GM12865 (cell line): ENCODE measurements around the gene CACNA1G.

Experiments used
- DNase-seq: peaks from one replicate; pipeline ENCODE4 v3.0.0; 2010; ENCODE audit warnings: low read depth
- H3K4me3 ChIP-seq: 2 replicates; pipeline ENCODE4 v1.5.1; 2011; ENCODE audit warnings: mild to moderate bottlenecking, low read depth, low read length, control low read depth
- TF ChIP-seq, protein P1 (sequence below): IDR thresholded peaks from 2 replicates; pipeline ENCODE4 v1.5.1; 2011; ENCODE audit warnings: low read length, control low read depth, low read depth, inconsistent platforms; ENCODE audit not compliant: insufficient read depth; ENCODE audit errors: missing control alignments

The CACNA1G gene

DNA sequence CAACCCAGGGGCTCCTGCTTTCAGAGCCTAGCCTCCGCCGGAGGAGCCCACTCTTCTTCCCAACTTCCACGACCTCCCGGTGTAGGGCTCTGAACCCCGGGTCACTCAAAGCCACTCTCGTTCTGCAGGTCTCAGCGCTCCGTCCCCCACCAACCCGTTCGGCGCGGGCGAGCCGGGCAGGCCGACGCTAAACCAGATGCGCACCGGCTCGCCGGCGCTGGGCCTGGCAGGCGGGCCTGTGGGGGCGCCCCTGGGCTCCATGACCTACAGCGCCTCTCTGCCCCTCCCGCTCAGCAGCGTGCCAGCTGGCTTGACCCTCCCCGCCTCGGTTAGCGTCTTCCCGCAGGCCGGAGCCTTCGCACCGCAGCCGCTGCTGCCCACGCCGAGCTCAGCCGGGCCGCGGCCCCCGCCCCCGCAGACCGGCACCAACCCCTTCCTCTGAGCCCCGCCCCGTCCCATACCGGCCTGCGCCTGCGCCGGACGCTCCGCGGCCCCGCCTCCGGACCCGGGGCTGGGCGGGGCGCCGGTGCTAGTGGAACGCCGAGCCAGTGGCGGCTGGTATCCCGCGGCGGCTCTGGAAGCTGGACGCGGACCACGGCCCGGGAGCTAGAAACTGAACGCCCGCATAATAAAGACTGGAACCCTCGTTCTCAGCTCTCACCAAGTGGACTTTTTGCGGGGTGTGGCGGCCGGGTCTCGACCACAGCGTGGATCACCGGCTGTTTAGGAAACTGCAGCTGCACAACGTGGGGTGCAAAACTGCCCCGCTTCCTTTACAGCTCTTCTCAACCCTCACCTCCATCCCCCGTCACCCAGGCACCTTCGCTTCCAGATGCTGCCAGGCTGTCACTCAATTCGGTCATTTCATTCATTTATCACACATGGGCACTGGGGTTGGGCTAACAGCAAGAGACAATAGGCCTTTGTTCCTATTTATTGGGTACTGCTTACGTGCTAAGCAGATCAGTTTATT lies 18.5 kb upstream of the CACNA1G start:
- peak overlapping the region; percentile 62 for H3K4me3 ChIP-seq
- TF ChIP-seq, protein P1, sequence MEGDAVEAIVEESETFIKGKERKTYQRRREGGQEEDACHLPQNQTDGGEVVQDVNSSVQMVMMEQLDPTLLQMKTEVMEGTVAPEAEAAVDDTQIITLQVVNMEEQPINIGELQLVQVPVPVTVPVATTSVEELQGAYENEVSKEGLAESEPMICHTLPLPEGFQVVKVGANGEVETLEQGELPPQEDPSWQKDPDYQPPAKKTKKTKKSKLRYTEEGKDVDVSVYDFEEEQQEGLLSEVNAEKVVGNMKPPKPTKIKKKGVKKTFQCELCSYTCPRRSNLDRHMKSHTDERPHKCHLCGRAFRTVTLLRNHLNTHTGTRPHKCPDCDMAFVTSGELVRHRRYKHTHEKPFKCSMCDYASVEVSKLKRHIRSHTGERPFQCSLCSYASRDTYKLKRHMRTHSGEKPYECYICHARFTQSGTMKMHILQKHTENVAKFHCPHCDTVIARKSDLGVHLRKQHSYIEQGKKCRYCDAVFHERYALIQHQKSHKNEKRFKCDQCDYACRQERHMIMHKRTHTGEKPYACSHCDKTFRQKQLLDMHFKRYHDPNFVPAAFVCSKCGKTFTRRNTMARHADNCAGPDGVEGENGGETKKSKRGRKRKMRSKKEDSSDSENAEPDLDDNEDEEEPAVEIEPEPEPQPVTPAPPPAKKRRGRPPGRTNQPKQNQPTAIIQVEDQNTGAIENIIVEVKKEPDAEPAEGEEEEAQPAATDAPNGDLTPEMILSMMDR: peak; percentile 45
- DNase-seq: peak; percentile 78

DNA sequence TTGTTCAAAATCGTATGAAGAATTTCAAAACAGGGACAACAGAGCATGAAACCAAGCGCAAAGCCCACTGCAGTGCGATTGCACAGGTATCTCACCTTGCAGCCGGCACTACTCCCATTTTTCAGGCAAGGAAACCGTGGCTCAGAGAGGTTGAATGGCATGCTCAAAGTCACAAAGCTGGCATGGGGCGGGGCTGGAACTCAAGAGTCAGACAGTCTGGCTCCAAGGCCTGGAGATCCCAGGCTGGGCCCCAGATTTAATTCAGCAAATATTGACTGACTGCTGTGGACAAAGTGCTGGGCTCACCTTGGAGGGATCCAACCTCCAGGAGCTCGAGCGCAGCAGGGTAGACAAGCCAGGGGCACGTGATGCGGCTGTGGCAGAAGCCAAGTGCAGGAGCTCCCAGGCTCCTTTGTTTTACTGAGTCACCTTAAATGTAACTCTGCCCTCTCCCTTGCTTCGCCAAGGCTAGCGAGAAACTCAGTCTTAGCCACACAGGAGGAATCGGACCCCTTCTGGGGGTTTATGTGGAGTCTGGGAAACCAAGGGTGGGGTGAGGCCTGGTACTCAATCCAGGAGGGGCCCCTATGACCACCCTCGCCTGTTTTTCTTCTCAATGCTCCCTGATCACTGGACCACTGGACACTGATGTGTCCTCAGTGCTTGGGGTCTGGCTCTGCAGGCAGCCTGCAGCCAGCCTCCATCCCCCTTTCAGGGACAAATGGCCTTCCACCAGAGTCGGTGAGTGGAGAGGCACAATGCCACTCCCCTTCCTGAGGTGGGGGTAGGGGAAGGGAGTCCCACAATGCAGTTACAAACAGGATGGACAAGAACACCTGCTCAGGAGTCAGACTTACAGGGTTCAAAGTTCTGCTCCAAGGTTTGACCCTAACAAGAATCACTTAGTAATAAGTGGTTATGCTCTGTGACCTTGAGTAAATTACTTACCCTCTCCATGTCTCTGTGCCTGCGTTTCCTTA lies 17.4 kb upstream of the CACNA1G start:
- no peak overlapping the region for H3K4me3 ChIP-seq
- TF ChIP-seq, protein P1: no peak

DNA sequence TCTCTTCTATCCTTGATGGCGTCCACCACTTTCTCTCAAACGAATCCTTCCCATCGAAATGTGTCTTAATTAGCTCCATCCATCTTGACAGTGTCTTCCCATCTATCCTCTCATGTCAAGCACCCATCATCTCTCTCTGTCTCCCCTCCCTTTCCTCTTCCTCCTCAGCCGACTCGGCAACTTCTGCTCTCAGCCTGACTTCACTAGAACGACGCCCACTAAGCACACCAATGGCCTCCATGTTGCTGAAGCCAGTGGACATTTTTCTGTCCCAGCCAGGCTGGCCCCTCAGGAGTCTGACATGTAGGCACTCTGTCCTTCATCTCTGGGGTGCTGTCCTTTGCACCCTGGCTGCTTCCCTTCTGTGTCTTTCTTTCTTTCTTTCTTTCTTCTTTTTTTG lies 16.0 kb upstream of the CACNA1G start:
- no peak for DNase-seq
- H3K4me3 ChIP-seq: no peak overlapping the region
- TF ChIP-seq, protein P1: no peak

More for the DNA sequence above, 17.4 kb upstream of the CACNA1G start:
- DNase-seq: no peak

DNA sequence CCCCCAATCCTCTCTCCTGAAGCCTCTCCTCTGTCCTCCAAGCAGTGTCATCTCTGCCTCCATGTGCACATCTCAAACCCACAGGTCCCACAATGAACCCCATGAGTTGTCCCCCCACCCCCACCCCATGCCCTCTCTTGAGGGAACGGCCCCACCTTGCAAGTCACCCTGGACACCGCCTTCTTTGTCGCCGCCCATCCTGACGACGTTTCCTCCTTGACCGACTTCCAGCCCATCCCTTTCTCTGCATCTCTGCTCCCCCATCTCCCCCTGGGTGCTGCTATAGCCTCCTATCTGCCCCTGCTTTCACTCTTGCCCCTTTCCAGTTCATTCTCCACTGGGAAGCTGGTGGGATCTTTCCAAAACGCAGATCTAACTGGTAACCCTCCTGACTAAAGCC lies 15.2 kb upstream of the CACNA1G start:
- H3K4me3 ChIP-seq: no peak overlapping the region
- no peak for DNase-seq
- TF ChIP-seq, protein P1: no peak

DNA sequence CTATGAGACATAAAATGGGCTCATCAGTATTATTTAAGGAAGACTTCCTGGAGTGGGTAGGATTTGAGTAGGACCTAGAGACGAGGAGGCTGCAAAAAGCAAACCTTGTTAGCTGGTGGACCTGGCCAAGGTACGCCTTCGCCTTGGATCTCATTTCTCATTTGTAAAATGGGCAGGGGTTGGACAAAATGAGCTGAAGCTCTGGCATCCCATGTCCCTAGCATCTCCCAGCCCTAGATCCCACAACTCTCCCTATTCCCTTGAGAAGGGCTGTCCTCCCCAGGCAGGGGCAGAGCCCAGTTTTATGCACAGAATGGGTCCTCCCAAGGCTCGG lies 13.8 kb upstream of the CACNA1G start:
- TF ChIP-seq, protein P1: no peak
- H3K4me3 ChIP-seq: no peak overlapping the region
- DNase-seq: no peak

DNA sequence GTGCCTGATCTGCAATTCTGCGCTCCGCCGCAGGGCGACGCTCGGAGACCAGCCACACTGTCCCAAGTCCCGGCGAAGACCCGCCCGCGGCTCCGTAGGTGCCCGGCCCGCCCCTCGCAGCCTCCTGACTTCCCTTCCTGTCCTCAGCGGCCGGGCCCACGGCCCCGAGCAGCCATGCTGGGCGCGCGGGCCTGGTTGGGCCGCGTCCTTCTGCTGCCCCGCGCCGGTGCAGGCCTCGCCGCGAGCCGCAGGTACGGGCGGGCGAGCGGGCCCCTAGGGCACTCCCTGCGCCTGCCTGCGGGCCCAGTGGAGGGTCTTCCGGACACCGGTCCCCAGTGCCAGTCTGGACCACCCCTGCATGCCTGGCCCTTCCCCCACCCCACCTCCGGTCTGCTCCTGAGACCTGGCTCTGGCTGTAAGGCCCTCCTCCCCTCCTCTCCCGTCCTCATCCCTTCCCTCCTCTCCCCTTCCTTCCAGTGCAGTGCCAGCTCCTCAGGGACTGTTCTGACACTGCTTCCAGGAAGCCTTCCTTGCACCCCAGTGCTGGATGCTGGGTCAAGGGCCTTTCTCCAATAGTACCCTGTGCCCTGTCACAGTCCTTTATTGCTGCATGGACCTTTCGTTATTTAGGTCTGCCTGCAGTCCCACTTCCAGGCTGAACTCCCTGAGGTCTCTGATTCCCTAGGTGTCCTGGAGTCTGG lies 13.3 kb upstream of the CACNA1G start, which contains the start of gene SPATA20:
SPATA20 (plus strand) TSS at position 140 of the 701 bp plus-strand sequence; CDS start at position 175, 35 bp downstream.
- DNase-seq: peak; percentile 95
- TF ChIP-seq, protein P1: peak; percentile 99
- peak within 1 kb of the TSS; percentile 67 for H3K4me3 ChIP-seq
